H9 (cell line): ENCODE data around the gene IFFO2. TPM values are rescaled to one million over a fixed set of nuclear protein-coding genes. Genes with fewer than 3 reads are reported as not detected.

Source experiments
- DNase-seq: peaks from one replicate; pipeline ENCODE4 v3.0.0-alpha.2; 2017
- H2AFZ ChIP-seq: one replicate; pipeline ENCODE4 v1.6.1; 2013; ENCODE audit warnings: mild to moderate bottlenecking, low read length, control low read depth, moderate library complexity
- H2AK5ac ChIP-seq: 2 replicates; pipeline ENCODE4 v1.6.1; 2013; ENCODE audit warnings: low read length, control low read depth, mixed read lengths; ENCODE audit not compliant: insufficient read length
- H2BK120ac ChIP-seq: one replicate; pipeline ENCODE4 v1.6.1; 2013; ENCODE audit warnings: low read depth, mild to moderate bottlenecking, low read length, control low read depth, inconsistent platforms; ENCODE audit not compliant: poor library complexity, severe bottlenecking
- H2BK12ac ChIP-seq: 2 replicates; pipeline ENCODE4 v1.6.1; 2013; ENCODE audit warnings: low read length, control low read depth, mixed read lengths, low read depth; ENCODE audit not compliant: insufficient read length
- H2BK15ac ChIP-seq: 2 replicates; pipeline ENCODE4 v1.6.1; 2013; ENCODE audit warnings: low read depth, low read length, control low read depth
- H2BK20ac ChIP-seq: one replicate; pipeline ENCODE4 v1.6.1; 2013; ENCODE audit warnings: low read depth, mild to moderate bottlenecking, low read length, control low read depth, inconsistent platforms; ENCODE audit not compliant: poor library complexity, severe bottlenecking
- H2BK5ac ChIP-seq: 2 replicates; pipeline ENCODE4 v1.6.1; 2013; ENCODE audit warnings: low read length, control low read depth, mixed read lengths; ENCODE audit not compliant: insufficient read length
- H3K14ac ChIP-seq: 2 replicates; pipeline ENCODE4 v1.6.1; 2013; ENCODE audit warnings: low read length, control low read depth; ENCODE audit not compliant: insufficient read depth
- H3K18ac ChIP-seq: 2 replicates; pipeline ENCODE4 v1.6.1; 2013; ENCODE audit warnings: low read depth, mild to moderate bottlenecking, mixed read lengths, low read length, control low read depth; ENCODE audit not compliant: insufficient read length
- H3K23ac ChIP-seq: 2 replicates; pipeline ENCODE4 v1.6.1; 2013; ENCODE audit warnings: low read length, control low read depth, mixed read lengths, low read depth; ENCODE audit not compliant: insufficient read length
- H3K23me2 ChIP-seq: 2 replicates; pipeline ENCODE4 v1.6.1; 2013; ENCODE audit warnings: low read depth, mild to moderate bottlenecking, mixed read lengths, low read length, control low read depth; ENCODE audit not compliant: insufficient read length, poor library complexity, severe bottlenecking
- H3K27ac ChIP-seq: 2 replicates; pipeline ENCODE4 v1.5.1; 2013; ENCODE audit warnings: low read length, control low read depth, mixed read lengths, low read depth; ENCODE audit not compliant: insufficient read length
- H3K27me3 ChIP-seq: 2 replicates; pipeline ENCODE4 v1.6.1; 2013; ENCODE audit warnings: low read length, control low read depth, inconsistent platforms; ENCODE audit not compliant: insufficient read depth
- H3K4ac ChIP-seq: 2 replicates; pipeline ENCODE4 v1.6.1; 2013; ENCODE audit warnings: low read depth, mild to moderate bottlenecking, control low read depth, inconsistent platforms, low read length, moderate library complexity
- H3K4me1 ChIP-seq: 2 replicates; pipeline ENCODE4 v1.6.1; 2013; ENCODE audit warnings: low read length, control low read depth, inconsistent platforms; ENCODE audit not compliant: insufficient read depth
- H3K4me2 ChIP-seq: 2 replicates; pipeline ENCODE4 v1.6.1; 2013; ENCODE audit warnings: low read length, control low read depth, mixed read lengths; ENCODE audit not compliant: insufficient read length, insufficient read depth
- H3K56ac ChIP-seq: 2 replicates; pipeline ENCODE4 v1.6.1; 2013; ENCODE audit warnings: low read depth, mild to moderate bottlenecking, mixed read lengths, low read length, control low read depth; ENCODE audit not compliant: insufficient read length
- H3K79me1 ChIP-seq: 2 replicates; pipeline ENCODE4 v1.6.1; 2013; ENCODE audit warnings: low read depth, mild to moderate bottlenecking, moderate library complexity, low read length, control low read depth, inconsistent platforms; ENCODE audit not compliant: insufficient read depth, poor library complexity, severe bottlenecking
- H3K79me2 ChIP-seq: 2 replicates; pipeline ENCODE4 v1.6.1; 2013; ENCODE audit warnings: low read length, control low read depth, inconsistent platforms; ENCODE audit not compliant: insufficient read depth
- H3K9ac ChIP-seq: 2 replicates; pipeline ENCODE4 v1.6.1; 2013; ENCODE audit warnings: low read length, control low read depth, mixed read lengths; ENCODE audit not compliant: insufficient read length; ENCODE audit errors: extremely low read depth
- H3K9me3 ChIP-seq: one replicate; pipeline ENCODE4 v1.6.1; 2013; ENCODE audit warnings: low read depth, low read length, inconsistent platforms; ENCODE audit not compliant: control insufficient read depth
- H3T11ph ChIP-seq: one replicate; pipeline ENCODE4 v1.6.1; 2013; ENCODE audit warnings: mild to moderate bottlenecking, low read length, control low read depth, inconsistent platforms
- H4K20me1 ChIP-seq: one replicate; pipeline ENCODE4 v1.6.1; 2013; ENCODE audit not compliant: control insufficient read depth, insufficient read length, insufficient read depth
- H4K5ac ChIP-seq: 2 replicates; pipeline ENCODE4 v1.6.1; 2013; ENCODE audit warnings: low read depth, mild to moderate bottlenecking, mixed read lengths, low read length, control low read depth; ENCODE audit not compliant: insufficient read length
- H4K8ac ChIP-seq: replicated peaks from 2 replicates; pipeline ENCODE4 v1.6.1; 2013; ENCODE audit warnings: low read length, control low read depth, mixed read lengths, low read depth; ENCODE audit not compliant: insufficient read length
- H4K91ac ChIP-seq: 2 replicates; pipeline ENCODE4 v1.6.1; 2013; ENCODE audit warnings: low read depth, mild to moderate bottlenecking, moderate library complexity, mixed read lengths, low read length, control low read depth; ENCODE audit not compliant: insufficient read length
- H3K27ac Mint-ChIP-seq, 3 experiments: 2 replicates in 2 of 3; 3 replicates in 1 of 3; pipeline ENCODE4 v1.8.0; 2020 to 2021; ENCODE audit warnings: mixed read lengths in 3 of 3, mild to moderate bottlenecking in 1 of 3, moderate library complexity in 1 of 3
- H3K27me3 Mint-ChIP-seq: 2 replicates; pipeline ENCODE4 v1.8.0; 2021; ENCODE audit warnings: low read depth, mild to moderate bottlenecking, moderate library complexity, mixed read lengths
- H3K36me3 Mint-ChIP-seq, 3 experiments: 2 replicates in 2 of 3; 3 replicates in 1 of 3; pipeline ENCODE4 v1.8.0; 2020 to 2021; ENCODE audit warnings: low read depth in 3 of 3, mixed read lengths in 3 of 3; ENCODE audit not compliant: insufficient read depth in 1 of 3
- H3K4me1 Mint-ChIP-seq, 2 experiments: 2 replicates each; pipeline ENCODE4 v1.8.0; 2020; ENCODE audit warnings: mixed read lengths in 2 of 2
- H3K4me3 Mint-ChIP-seq, 2 experiments: 2 replicates in 1 of 2; 3 replicates in 1 of 2; pipeline ENCODE4 v1.8.0; 2020 to 2021; ENCODE audit warnings: mild to moderate bottlenecking in 2 of 2, mixed read lengths in 2 of 2, moderate library complexity in 1 of 2
- H3K9me3 Mint-ChIP-seq, 2 experiments: 2 replicates in 1 of 2; 3 replicates in 1 of 2; pipeline ENCODE4 v1.8.0; 2020; ENCODE audit warnings: mild to moderate bottlenecking in 2 of 2, mixed read lengths in 2 of 2, moderate library complexity in 1 of 2
- WGBS: extraction: QIAGEN DNeasy Blood & Tissue Kit; methylation state at CpG from one replicate; pipeline ENCODE4 v1.1.7; 2013; ENCODE audit warnings: missing lambda C conversion rate, low lambda C conversion rate, mixed read lengths; ENCODE audit not compliant: insufficient read length; ENCODE audit errors: extremely low coverage; 5-methylcytosine and 5-hydroxymethylcytosine counted together
- total RNA-seq: library from RNA; stranded (reverse); gene quantifications from 2 replicates; pipeline ENCODE4 v1.2.1, GENCODE V29; 2021
- TF ChIP-seq, protein P1 (sequence below): fragments of 200-600 bp; sonication (generic); conservative IDR thresholded peaks from 3 replicates; pipeline ENCODE4 v1.8.0; 2021; ENCODE audit warnings: antibody characterized with exemption, mild to moderate bottlenecking

Gene IFFO2
- total RNA-seq, 1 experiment from 2014 or later, result 3.6 TPM

DNA sequence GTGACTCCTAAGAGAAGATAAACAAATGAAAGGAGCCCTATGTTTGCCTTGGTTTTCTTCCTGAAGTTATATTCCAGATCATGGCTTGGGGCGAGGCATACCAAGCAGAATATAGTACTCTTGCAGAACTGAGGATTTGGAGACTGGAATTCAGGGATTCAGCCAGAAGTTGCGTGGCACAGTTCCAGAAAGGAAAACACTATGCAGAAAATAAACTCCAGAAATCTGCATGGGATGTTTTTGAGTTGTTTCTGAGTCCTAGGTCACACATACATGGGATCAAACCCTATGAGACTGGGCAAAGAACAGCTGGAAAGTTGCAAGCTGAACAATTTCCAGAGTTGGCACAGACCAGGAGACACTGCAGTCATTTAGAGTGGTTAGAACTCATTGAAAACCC is 42.9 kb upstream of the IFFO2 start:
- DNase-seq, result no peak
- no peak overlapping the region for H4K91ac ChIP-seq
- no peaks in the 10 kb centered on the region for H3K4me1 ChIP-seq
- no peak overlapping the region for H4K5ac ChIP-seq
- no peak overlapping the region for H2BK20ac ChIP-seq
- no peaks in the 10 kb centered on the region for H3K23me2 ChIP-seq
- Mint-ChIP-seq H3K4me3 (no peak overlapping the region), H3K27ac (no peak overlapping the region), H3K36me3 (peaks cover 3 to 24% (median 8%) of the 10 kb centered on the region in 3 experiments; a peak in 6 of 7 replicates), H3K9me3 (peaks cover 26 to 31% of the 10 kb centered on the region in 2 experiments), H3K27me3 (peaks cover 45% of the 10 kb centered on the region), H3K4me1 (0 out of 4 replicates have a peak, but pooled peaks cover 0 to 2% of the 10 kb centered on the region in 2 experiments)
- no peaks in the 10 kb centered on the region for H3K79me2 ChIP-seq
- H2BK12ac ChIP-seq, result no peak overlapping the region
- no peak overlapping the region for H3K27ac ChIP-seq
- TF ChIP-seq, protein P1, sequence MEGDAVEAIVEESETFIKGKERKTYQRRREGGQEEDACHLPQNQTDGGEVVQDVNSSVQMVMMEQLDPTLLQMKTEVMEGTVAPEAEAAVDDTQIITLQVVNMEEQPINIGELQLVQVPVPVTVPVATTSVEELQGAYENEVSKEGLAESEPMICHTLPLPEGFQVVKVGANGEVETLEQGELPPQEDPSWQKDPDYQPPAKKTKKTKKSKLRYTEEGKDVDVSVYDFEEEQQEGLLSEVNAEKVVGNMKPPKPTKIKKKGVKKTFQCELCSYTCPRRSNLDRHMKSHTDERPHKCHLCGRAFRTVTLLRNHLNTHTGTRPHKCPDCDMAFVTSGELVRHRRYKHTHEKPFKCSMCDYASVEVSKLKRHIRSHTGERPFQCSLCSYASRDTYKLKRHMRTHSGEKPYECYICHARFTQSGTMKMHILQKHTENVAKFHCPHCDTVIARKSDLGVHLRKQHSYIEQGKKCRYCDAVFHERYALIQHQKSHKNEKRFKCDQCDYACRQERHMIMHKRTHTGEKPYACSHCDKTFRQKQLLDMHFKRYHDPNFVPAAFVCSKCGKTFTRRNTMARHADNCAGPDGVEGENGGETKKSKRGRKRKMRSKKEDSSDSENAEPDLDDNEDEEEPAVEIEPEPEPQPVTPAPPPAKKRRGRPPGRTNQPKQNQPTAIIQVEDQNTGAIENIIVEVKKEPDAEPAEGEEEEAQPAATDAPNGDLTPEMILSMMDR, result no peak
- no peaks in the 10 kb centered on the region for H3K79me1 ChIP-seq
- no peak overlapping the region for H2BK15ac ChIP-seq
- H3K27me3 ChIP-seq, result no peaks in the 10 kb centered on the region
- no peak overlapping the region for H3K18ac ChIP-seq
- no peak overlapping the region for H3K4me2 ChIP-seq
- H2BK5ac ChIP-seq, result no peak overlapping the region
- no peak overlapping the region for H2AK5ac ChIP-seq
- no peak overlapping the region for H3T11ph ChIP-seq
- no peaks in the 10 kb centered on the region for H3K9me3 ChIP-seq
- WGBS, result no CpG with 5 or more reads among the region's 2 CpGs
- H3K9ac ChIP-seq, result no peak overlapping the region
- H3K4ac ChIP-seq, result no peak overlapping the region
- H3K14ac ChIP-seq, result no peak overlapping the region
- H2AFZ ChIP-seq, result no peak overlapping the region
- H4K8ac ChIP-seq, result no peak overlapping the region
- H3K23ac ChIP-seq, result no peak overlapping the region
- H3K56ac ChIP-seq, result no peak overlapping the region
- H4K20me1 ChIP-seq, result no peaks in the 10 kb centered on the region
- no peak overlapping the region for H2BK120ac ChIP-seq
